Measurements from ENCODE around the gene GDI1. TPM values are rescaled to one million over a fixed set of nuclear protein-coding genes. Genes with fewer than 3 reads are reported as not detected.

Gene GDI1
- polyA plus RNA-seq, 3 donors = 15.8 to 398 (median 21.3) TPM

DNA sequence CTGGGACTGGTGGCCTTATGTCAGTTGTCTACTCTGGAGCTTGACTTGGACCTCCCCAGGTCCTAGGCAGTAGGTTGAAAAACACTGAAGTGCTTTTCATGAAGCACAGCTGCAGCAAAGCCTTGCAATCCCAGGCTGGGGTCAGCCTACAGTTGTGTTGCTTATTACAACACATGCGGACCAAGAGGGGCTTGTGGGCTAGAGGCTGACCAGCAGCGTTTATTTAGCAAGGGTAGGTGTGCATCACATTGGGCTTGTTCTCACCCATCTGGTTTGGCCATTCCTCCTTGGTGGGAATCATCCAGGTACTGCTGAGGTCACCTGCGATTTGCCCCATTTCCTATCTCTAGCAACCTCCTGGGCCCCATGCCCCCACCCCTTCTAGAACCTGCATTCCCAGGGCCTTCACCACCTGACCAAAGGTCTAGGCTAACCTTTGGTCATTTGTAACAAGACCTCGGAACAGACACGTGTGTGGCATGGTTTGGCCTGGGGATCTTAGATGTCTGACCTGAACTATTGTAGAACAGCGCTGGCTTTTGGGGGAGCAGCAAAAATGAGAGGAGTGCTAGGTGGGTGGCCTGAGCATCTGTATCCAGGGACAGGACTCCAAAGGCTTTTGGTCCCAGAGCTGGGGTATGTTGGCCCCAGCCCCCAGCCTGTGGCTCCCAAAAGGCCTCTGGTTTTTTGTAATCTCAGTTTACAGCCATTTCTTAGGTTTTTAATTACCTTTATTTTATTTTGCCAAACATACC is 35.7 kb upstream of the GDI1 start:
- WGBS (ENCODE audit: insufficient coverage) = 73% methylated on average over 3 of the region's 6 CpGs
- no peaks in the 10 kb centered on the region for H3K27me3 ChIP-seq (ENCODE audit: control insufficient read depth in 2 of 2, insufficient read depth in 2 of 2, low read length in 2 of 2)
- Mint-ChIP-seq H3K36me3 (peaks cover 41 to 56% of the 10 kb centered on the region in 2 donors), H3K9me3 (peaks cover 0 to 22% (median 4%) of the 10 kb centered on the region in 7 donors), H3K27ac (peak overlapping the region in 4 of 7 donors; percentile 19 to 84 (median 49)), H3K4me1 (peaks cover 15% of the 10 kb centered on the region), H3K4me3 (no peak overlapping the region), H3K27me3 (ENCODE audit: low read depth in 3 of 3) (peaks cover 0 to 14% (median 0%) of the 10 kb centered on the region in 3 donors)
- peak overlapping the region in 1 of 2 donors; percentile 38 for H3K27ac ChIP-seq (ENCODE audit: low read depth in 1 of 2, low read length in 2 of 2)
- peaks cover 64% of the 10 kb centered on the region for H4K20me1 ChIP-seq (ENCODE audit: insufficient read depth, low read length)
- H3K9me3 ChIP-seq (replicated peaks in 1 of 2; ENCODE audit: control insufficient read depth in 1 of 2, insufficient read depth in 1 of 2, low read length in 2 of 2) = no peaks in the 10 kb centered on the region
- no peak overlapping the region for H3K4me3 ChIP-seq (replicated peaks in 1 of 3; ENCODE audit: low read depth in 2 of 3, low read length in 3 of 3)
- H3K36me3 ChIP-seq (replicated peaks in 1 of 2; ENCODE audit: control insufficient read depth in 1 of 2, insufficient read depth in 2 of 2, low read length in 2 of 2) = peaks cover 37 to 42% of the 10 kb centered on the region in 2 donors
- no peak overlapping the region for H3K9ac ChIP-seq (ENCODE audit: insufficient read depth, low read length, poor library complexity, severe bottlenecking)
- H3K79me2 ChIP-seq (ENCODE audit: insufficient read depth, low read length) = peaks cover 24% of the 10 kb centered on the region
- TF ChIP-seq, protein P1, sequence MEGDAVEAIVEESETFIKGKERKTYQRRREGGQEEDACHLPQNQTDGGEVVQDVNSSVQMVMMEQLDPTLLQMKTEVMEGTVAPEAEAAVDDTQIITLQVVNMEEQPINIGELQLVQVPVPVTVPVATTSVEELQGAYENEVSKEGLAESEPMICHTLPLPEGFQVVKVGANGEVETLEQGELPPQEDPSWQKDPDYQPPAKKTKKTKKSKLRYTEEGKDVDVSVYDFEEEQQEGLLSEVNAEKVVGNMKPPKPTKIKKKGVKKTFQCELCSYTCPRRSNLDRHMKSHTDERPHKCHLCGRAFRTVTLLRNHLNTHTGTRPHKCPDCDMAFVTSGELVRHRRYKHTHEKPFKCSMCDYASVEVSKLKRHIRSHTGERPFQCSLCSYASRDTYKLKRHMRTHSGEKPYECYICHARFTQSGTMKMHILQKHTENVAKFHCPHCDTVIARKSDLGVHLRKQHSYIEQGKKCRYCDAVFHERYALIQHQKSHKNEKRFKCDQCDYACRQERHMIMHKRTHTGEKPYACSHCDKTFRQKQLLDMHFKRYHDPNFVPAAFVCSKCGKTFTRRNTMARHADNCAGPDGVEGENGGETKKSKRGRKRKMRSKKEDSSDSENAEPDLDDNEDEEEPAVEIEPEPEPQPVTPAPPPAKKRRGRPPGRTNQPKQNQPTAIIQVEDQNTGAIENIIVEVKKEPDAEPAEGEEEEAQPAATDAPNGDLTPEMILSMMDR (IDR thresholded peaks at IDR 0.05) = no peak
- H3K4me1 ChIP-seq (ENCODE audit: control insufficient read depth in 1 of 2, insufficient read depth in 2 of 2, low read length in 2 of 2) = peaks cover 20 to 28% of the 10 kb centered on the region in 2 donors
- no peak overlapping the region for H2AFZ ChIP-seq (ENCODE audit: insufficient read depth, low read depth, low read length, poor library complexity, severe bottlenecking)
- H3K4me2 ChIP-seq (replicated peaks; ENCODE audit: extremely low read depth, low read length, poor library complexity, severe bottlenecking) = no peak overlapping the region
- peak in 1 of 3 donors; percentile 2 for DNase-seq
- intact Hi-C loops (cut with micrococcal nuclease) = loop anchor here in 1 of 2 donors (5.0 kb wide), 1 partner anchor 36 kb away; the partner anchor contains the start of gene GDI1

DNA sequence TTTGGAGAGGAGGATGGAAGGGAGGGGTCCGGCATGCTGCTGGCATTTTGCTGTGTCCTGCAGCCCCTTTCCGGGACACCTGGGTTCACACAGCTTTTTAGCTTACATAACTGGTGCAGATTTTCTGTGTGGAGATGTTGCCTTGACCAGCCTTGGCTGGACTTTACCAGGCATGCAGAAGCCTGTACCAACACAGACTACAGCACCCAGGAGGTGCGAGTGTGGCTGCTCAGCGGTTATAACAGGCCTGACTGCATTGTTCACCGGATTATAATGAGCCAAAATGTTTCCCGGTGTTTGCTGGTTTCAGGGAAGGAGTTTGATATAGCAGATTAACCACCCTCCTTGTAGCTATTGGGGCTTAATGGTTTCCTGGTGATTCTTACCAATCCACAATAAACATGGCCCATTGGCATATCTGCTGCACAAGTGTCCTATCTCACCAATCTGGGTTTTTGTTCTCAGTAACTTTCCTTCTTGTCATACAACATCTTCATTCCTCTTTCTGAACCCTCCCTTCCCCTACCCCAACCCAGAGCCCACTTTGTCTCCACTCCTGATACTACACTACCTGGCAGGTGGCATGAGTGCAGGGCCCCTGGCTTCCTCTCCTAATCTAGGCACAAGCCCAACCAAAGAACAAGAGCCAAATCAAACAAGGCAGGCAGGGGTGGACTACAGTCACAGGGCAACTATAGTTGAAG is 34.9 kb upstream of the GDI1 start:
- WGBS (ENCODE audit: insufficient coverage) = no CpG with 5 or more reads among the region's 6 CpGs
- Mint-ChIP-seq H3K9me3 (peaks cover 0 to 18% (median 4%) of the 10 kb centered on the region in 7 donors), H3K36me3 (peaks cover 41 to 56% of the 10 kb centered on the region in 2 donors), H3K4me1 (peaks cover 17% of the 10 kb centered on the region), H3K4me3 (no peak overlapping the region), H3K27me3 (ENCODE audit: low read depth in 3 of 3) (peaks cover 0 to 14% (median 0%) of the 10 kb centered on the region in 3 donors), H3K27ac (peak overlapping the region in 4 of 7 donors; percentile 19 to 73 (median 51))
- H3K9ac ChIP-seq (ENCODE audit: insufficient read depth, low read length, poor library complexity, severe bottlenecking) = no peak overlapping the region
- DNase-seq = no peak
- no peaks in the 10 kb centered on the region for H3K9me3 ChIP-seq (replicated peaks in 1 of 2; ENCODE audit: control insufficient read depth in 1 of 2, insufficient read depth in 1 of 2, low read length in 2 of 2)
- TF ChIP-seq, protein P1 (IDR thresholded peaks at IDR 0.05) = no peak
- peaks cover 17 to 23% of the 10 kb centered on the region in 2 donors for H3K4me1 ChIP-seq (ENCODE audit: control insufficient read depth in 1 of 2, insufficient read depth in 2 of 2, low read length in 2 of 2)
- peaks cover 64% of the 10 kb centered on the region for H4K20me1 ChIP-seq (ENCODE audit: insufficient read depth, low read length)
- peak overlapping the region in 1 of 2 donors; percentile 12 for H3K27ac ChIP-seq (ENCODE audit: low read depth in 1 of 2, low read length in 2 of 2)
- intact Hi-C loops (cut with micrococcal nuclease) = loop anchor here in 1 of 2 donors (5.0 kb wide), 1 partner anchor 35 kb away; the partner anchor contains the start of gene GDI1
- H2AFZ ChIP-seq (ENCODE audit: insufficient read depth, low read depth, low read length, poor library complexity, severe bottlenecking) = no peak overlapping the region
- no peak overlapping the region for H3K4me2 ChIP-seq (replicated peaks; ENCODE audit: extremely low read depth, low read length, poor library complexity, severe bottlenecking)
- peaks cover 24% of the 10 kb centered on the region for H3K79me2 ChIP-seq (ENCODE audit: insufficient read depth, low read length)
- H3K4me3 ChIP-seq (replicated peaks in 1 of 3; ENCODE audit: low read depth in 2 of 3, low read length in 3 of 3) = no peak overlapping the region
- H3K27me3 ChIP-seq (ENCODE audit: control insufficient read depth in 2 of 2, insufficient read depth in 2 of 2, low read length in 2 of 2) = no peaks in the 10 kb centered on the region
- H3K36me3 ChIP-seq (replicated peaks in 1 of 2; ENCODE audit: control insufficient read depth in 1 of 2, insufficient read depth in 2 of 2, low read length in 2 of 2) = peaks cover 37 to 42% of the 10 kb centered on the region in 2 donors
